ENCODE results near the gene OLA1.

DNA sequence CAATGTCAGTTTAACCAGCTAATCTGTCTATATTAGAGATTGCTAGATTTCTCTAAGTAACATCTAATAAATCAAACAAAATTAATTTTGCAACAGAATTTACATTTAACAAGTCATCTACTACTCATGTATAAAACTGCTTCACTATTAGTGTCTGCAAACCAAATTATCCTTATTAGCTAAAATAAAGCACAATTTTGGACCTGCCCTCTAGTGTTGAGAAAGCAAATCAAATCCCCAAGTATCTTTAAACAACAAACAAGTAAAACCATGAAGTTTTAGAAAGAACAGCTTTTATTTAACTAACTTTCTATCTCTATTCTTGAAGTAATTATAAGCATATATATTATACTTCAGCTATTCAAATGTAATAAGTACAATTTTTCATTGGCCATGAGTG lies 170.1 kb downstream of the OLA1 start:
- TF ChIP-seq POLR2A (IDR thresholded peaks at IDR 0.05; ENCODE audit: low read depth, low read length) (no peak), POLR2AphosphoS5 (IDR thresholded peaks at IDR 0.05; ENCODE audit: low read depth, low read length) (no peak)

All from GM12892 (cell line).